Retinal pigment epithelial cell (primary cell): ENCODE measurements around the gene SHROOM2.

ENCODE experiments used
- DNase-seq: peaks from one replicate; pipeline ENCODE4 v3.0.0-alpha.2; 2010; ENCODE audit warnings: low read depth
- H3K4me3 ChIP-seq: 2 replicates; pipeline ENCODE4 v1.5.1; 2011; ENCODE audit warnings: mild to moderate bottlenecking, low read length, control low read depth, moderate library complexity
- TF ChIP-seq, protein P1 (sequence below): conservative IDR thresholded peaks from 2 replicates; pipeline ENCODE4 v1.5.1; 2011; ENCODE audit warnings: low read depth, low read length, control low read depth, inconsistent platforms

The SHROOM2 gene

DNA sequence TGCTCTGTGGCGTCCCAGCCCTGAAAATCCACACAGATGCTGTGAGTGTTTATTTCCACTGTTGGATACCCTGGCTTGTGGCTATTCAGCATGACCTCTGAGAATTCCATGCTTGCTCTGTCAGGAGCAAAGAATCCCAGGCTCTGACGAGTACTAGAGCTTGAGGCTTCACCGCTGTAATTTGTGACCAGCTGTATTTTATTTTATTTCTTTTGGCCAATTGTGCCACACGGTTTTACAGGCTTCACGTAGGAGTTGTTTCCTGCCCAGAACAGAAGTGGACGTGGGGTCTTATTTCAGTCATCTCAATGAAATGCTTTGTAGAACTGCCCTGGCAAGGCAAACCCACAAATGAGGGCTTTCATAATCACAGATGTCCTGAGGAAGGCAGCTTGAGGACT lies 111.5 kb downstream of the SHROOM2 start:
- no peak for DNase-seq
- TF ChIP-seq, protein P1, sequence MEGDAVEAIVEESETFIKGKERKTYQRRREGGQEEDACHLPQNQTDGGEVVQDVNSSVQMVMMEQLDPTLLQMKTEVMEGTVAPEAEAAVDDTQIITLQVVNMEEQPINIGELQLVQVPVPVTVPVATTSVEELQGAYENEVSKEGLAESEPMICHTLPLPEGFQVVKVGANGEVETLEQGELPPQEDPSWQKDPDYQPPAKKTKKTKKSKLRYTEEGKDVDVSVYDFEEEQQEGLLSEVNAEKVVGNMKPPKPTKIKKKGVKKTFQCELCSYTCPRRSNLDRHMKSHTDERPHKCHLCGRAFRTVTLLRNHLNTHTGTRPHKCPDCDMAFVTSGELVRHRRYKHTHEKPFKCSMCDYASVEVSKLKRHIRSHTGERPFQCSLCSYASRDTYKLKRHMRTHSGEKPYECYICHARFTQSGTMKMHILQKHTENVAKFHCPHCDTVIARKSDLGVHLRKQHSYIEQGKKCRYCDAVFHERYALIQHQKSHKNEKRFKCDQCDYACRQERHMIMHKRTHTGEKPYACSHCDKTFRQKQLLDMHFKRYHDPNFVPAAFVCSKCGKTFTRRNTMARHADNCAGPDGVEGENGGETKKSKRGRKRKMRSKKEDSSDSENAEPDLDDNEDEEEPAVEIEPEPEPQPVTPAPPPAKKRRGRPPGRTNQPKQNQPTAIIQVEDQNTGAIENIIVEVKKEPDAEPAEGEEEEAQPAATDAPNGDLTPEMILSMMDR, result no peak
- H3K4me3 ChIP-seq, result no peak overlapping the region

DNA sequence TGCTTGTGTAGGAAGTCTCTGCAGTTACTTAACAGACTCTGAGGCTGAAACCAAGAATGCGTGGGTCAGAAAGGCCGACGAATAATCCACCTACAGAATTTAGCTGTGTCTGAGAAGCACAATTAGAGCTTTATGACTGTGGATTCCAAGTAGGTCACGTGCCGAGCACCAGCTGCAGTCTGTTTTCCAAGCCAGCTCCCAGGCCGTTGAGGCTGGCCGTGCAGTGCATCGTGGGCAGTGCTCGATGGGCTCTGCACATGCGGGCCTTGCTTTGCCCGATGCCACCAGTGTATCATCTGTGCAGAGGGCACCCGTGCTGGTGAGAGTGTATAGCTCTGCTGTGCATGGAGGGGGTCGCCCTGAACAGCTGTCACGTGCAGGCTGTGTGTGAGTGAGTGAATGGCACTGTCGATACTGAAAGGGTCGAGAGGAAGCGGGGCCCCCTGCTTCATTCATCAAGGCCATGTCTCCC lies 113.4 kb downstream of the SHROOM2 start:
- no peak overlapping the region for H3K4me3 ChIP-seq
- TF ChIP-seq, protein P1, result no peak
- peak; percentile 88 for DNase-seq

DNA sequence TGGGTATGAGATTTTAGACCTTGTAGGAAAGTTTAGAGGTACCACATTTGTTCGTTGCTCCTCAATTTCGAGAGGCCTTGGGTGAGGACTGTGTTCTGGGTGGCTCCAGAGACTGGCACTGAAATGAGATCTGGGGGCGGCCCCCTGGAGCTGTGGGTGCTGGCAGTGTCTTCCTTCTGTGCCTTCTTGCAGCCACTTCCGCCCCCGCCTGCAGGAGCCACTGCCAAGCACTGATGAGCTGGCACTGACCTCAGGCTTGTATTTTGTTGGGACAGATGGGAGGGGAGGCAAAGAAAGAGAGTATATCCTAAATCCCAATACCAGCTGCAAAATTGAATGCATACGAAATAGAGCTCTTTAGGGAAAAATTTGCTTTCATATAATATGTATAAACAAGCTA lies 116.4 kb downstream of the SHROOM2 start:
- no peak overlapping the region for H3K4me3 ChIP-seq
- TF ChIP-seq, protein P1, result no peak
- no peak for DNase-seq

DNA sequence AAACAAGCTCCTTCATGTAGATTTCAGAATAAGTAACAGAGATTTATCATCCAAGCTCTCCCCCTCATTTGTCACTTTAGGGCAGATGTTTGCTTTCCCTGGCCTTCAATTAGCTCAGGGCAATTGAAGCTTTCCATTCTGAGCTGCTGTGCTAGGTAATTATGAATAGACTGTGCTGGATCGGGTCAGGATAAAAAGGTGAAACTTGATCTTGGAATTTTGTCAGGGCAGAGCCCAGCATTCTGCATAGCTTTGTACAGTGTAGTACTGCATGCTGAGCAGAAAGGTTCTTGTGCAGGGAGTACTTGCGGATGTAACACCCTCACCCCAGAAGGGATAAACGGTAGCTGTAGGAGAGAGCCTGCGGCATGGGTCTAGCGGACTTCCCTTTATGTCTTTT lies 116.9 kb downstream of the SHROOM2 start:
- no peak overlapping the region for H3K4me3 ChIP-seq
- DNase-seq, result no peak
- TF ChIP-seq, protein P1, result no peak

DNA sequence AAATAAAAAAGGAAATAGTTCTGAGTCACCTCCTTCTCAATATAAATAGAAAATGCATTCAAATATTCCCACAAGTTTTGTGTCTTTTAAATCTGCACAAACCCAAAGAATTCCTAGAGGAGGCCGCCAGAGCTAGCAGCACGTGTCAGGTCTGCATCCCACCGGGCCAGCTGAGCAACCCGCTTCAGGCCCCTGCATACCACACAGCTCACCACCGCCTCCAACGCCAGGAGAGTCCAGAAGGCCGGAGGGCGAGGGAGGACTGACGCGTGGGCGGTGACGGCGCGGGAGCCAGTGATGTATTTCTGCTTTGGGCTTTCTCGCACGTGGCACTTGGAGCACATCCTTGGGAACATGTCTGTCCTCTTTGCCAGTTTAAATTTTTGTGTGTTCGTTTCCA lies 119.1 kb downstream of the SHROOM2 start:
- DNase-seq, result no peak
- H3K4me3 ChIP-seq, result no peak overlapping the region
- TF ChIP-seq, protein P1, result no peak

DNA sequence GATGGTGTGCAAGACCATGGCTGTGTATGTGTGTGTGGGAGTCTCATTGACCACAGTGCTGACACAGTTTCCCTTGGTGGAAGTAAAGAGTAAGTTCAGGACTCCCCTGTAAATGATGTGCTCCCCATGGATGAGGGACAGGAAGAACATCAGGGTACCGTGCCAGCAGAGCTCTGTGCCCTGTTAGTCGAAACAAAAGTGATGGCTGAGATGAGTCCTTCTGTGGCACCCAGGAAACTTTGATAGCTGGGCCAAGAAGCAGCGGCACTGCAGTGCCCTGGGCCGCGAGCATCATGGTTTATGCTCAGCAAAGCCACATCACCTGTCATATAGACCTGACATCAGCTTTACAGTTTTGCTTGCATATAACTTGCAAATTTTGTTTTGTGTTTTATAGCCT lies 119.5 kb downstream of the SHROOM2 start:
- no peak overlapping the region for H3K4me3 ChIP-seq
- no peak for DNase-seq
- TF ChIP-seq, protein P1, result no peak

DNA sequence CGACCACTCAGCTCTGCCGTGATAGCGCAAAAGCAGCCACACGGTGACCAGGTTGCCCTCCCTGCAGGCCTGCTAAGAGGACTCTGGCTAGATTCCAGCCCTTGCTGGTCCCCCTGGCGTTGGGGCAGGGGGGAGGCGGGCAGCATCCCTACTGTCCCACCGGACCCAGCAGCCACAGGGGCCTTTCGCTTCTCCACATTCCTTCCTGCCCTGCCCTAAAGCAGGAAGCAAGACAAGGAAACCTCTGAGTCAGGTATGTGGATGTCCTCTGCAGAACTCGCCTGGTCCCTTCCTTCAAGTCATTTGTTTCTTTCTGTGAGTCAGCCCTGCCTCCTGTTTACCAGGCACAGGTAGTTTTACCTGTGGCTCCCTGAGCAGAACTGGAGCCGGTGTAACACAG lies 120.7 kb downstream of the SHROOM2 start:
- TF ChIP-seq, protein P1, result no peak
- H3K4me3 ChIP-seq, result no peak overlapping the region

More for the DNA sequence above, 120.7 kb downstream of the SHROOM2 start:
- no peak for DNase-seq
